ENCODE measurements around the gene DRC7.
"Not testable (repeated sequence)": the region's sequence is repeated elsewhere in the genome, so short reads cannot be mapped to it uniquely, and the experiment has no call there.

The DRC7 gene

GRCh38 chr16:57735755-57736418 is 41.3 kb downstream of the DRC7 start, which contains the start of gene KATNB1:
Gene KATNB1, plus strand, starts transcription at chr16:57735770. Its CDS starts 1,474 bp downstream, at chr16:57737244.
- no peak for DNase-seq (ENCODE audit: low read depth)

- DNase-seq (ENCODE audit: low read depth), result peak; percentile 68
Measured at GRCh38 chr16:57736419-57737351, 42.1 kb downstream of the DRC7 start.

DNA sequence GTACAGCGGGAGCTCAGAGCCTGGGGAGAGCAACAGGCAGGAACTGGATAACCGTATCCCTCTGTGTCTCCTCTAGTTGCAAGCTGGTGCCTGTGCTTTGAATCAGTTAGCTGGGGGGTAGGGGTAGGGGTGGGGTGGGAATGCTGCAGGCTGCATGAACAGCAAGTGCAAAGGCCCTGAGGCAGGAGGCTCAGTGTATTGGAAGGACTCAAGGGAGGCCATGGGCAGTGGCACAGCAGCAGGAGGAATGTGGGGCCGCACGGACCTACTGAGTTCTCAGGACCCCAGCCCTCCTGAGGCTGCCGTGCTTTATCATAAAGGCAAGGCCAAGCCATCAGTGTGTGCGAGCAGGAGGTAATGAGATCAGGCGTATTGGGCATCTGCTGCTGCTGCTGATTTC is 44.2 kb downstream of the DRC7 start:
- DNase-seq (ENCODE audit: low read depth), result no peak

GRCh38 chr16:57739756-57740422 is 45.3 kb downstream of the DRC7 start:
- no peak for DNase-seq (ENCODE audit: low read depth)

DNA sequence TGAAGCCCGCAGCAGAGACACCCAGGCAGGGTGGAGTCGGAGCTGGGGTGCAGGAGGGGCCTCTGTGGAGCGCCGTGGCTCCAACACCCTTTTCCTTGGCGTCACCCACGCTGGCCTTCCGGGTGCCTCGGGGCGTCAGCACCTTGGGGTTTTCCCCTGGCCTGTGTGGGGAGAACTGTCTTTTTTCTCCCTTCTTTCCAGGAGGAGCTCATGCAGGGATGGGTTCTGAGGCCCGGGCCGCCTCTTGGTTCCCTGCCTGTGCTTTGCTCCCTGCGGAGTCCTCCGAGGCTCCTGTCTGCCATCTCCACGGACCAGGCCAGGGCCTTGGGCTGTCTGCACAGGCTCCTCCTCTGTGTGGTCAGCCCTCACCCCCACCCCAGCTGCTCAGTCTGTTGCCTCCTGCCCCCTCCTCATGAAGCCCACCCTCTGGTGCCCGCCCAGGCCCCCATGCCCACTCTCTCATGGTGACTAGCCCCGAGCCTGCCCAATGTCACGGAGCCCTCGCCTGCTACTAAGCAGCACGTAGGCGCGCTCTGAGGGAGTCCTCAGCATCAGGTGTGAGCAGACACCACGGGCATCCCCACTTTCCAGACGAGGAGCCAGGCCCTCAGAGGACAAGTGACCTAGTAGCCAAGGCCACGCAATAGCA is 45.9 kb downstream of the DRC7 start:
- no peak for DNase-seq (ENCODE audit: low read depth)

GRCh38 chr16:57741660-57742191 is 47.1 kb downstream of the DRC7 start:
- DNase-seq (ENCODE audit: low read depth), result no peak

DNA sequence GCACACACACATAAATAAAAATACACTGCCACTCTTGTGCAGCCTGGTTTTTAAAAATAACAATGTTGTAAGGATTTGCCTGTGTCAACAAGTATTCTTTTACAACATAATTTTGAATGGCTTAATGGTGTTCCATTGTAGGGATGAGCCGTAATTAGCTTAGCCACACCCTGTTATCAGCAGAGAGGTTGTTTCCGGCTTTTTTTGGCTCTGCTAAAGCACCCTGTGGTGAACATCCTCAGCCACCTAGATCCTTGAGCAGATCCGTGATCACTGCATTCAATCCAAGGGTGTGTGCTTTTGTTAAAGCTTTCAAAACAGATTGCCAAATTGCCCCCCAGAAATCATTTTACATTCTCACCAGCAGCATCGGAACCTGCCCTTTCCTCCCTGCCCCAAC is 47.9 kb downstream of the DRC7 start:
- DNase-seq (ENCODE audit: low read depth), result no peak

DNA sequence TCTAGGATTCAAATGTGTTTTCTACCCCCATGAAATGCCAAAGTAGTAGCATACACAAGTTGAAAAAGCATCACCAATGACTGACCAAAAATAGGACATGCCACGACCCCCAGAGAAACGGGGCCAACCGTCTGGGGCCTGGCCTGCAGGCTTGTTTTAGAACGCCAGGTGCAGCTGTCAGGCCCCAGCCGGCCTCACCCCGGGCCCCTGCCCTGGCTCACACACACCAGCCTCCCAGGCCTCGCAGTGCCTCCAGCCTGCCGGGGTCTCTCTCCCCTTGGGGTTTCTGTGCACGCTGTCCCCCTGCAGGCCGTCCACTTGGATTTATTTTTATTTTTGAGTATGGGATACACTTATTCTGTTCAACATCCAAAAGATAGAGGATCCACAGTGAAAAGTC is 48.9 kb downstream of the DRC7 start:
- no peak for DNase-seq (ENCODE audit: low read depth)

DNA sequence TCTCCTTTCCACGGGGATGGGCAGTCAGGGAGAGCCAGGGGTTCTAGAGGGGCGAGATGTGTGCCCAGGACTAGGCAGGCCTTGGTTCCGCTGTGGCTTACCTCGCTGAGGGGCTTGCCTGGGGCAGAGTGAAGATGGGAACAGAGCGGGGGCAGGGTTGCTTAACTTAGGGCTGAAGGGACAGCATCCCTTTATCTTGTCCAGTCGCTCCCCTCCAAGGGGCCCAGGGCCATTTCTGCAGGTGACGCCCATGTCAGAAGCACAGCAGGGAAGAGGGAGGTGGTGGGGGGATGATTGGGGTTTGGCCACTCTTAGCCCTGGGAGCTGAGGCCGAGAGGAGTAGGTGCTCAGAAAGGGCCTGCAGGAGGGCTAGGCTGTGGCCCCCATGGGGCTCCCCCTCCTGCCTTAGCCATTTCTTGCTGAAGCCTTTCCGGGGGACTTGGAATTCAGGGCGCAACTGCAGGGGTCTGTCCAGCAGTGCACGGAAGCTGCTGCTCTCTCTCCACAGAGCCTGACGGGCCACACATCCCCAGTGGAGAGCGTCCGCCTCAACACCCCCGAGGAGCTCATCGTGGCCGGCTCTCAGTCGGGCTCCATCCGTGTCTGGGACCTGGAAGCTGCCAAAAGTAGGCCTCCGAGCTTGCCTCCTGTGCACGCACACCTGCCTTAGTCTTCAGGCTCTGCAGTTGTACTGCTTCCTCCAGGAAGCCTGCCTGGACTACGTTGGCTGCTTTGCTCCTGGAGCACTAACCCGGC is 49.5 kb downstream of the DRC7 start:
- DNase-seq (ENCODE audit: low read depth), result no peak

GRCh38 chr16:57744642-57744903 is 50.0 kb downstream of the DRC7 start:
- DNase-seq (ENCODE audit: low read depth), result no peak

GRCh38 chr16:57745768-57746167 is 51.2 kb downstream of the DRC7 start:
- no peak for DNase-seq (ENCODE audit: low read depth)

DNA sequence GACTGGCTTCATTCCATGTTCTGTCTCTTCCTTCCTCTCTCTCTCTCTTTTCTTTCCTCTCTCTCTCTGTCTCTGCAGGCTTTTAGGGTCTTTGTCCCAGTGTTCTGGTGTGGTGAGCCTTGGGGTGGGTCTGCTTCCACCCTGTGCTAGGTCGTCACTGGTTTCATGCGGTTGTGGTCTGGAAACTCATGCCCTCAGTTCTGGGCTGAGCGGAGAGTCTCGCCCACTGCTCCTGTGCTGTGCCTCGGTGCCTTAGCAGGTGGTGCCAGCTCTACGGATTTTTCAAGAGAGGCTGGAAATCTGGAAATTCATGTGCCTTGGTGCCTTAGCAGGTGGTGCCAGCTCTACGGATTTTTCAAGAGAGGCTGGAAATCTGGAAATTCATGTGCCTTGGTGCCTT is 51.7 kb downstream of the DRC7 start:
- DNase-seq (ENCODE audit: low read depth), result not testable (repeated sequence)

DNA sequence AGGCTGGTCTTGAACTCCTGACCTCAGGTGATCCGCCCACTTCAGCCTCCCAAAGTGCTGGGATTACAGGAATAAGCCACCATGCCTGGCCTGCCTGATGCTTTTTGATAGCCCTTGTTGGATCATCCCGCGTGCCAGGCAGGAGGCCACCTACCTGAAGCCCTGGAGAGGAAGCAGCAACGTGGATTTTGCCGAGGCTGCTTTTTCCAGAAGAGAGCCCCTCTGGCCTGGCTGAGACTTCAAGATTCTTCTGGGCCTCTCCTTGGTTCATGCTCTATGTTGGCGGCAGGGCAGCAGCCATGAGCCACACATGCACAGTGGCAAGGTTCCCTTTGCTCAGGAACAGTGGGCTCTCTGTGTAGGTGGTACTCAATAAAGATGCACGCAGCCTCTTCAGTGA is 52.5 kb downstream of the DRC7 start:
- no peak for DNase-seq (ENCODE audit: low read depth)

- no peak for DNase-seq (ENCODE audit: low read depth)
Measured at GRCh38 chr16:57747496-57747895, 52.9 kb downstream of the DRC7 start.

DNA sequence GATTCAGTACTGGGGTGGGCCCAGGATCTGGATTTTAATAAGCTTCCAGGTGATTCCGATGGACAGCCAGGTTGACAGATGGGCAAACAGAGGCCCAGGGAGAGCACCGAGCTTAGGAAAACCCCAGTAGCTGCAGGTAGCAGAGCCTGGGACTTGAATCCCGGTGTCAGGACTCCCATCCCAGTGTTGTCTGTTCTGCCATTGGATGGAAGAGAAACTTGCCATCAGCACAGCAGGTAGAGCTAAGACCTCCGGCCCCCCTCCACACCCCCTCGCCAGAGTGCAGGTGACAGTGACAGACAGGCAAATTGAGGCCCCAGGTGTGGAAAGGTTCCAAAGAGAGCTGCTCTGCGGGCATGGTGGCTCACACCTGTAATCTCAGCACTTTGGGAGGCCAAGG is 53.4 kb downstream of the DRC7 start:
- DNase-seq (ENCODE audit: low read depth), result no peak

DNA sequence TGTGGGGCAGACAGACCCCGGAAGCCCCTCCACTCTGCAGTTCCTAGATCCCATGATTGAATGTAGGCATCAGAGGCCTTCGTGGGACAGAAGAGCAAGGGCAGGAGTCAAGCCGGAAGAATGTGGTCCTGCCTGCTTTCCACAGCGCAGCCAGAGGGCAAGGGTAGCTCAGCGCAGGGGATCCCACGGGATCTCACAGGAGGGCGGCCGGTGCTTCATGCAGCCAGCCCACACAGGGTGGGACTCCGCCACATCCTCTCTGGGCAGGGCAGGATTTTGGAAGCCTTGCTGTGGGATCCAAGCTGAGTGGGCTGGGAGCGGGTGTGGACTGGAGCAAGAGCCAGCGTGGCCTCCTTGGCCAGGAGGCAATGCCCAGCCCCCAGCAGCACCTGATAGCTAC is 54.0 kb downstream of the DRC7 start:
- DNase-seq (ENCODE audit: low read depth), result no peak

DNA sequence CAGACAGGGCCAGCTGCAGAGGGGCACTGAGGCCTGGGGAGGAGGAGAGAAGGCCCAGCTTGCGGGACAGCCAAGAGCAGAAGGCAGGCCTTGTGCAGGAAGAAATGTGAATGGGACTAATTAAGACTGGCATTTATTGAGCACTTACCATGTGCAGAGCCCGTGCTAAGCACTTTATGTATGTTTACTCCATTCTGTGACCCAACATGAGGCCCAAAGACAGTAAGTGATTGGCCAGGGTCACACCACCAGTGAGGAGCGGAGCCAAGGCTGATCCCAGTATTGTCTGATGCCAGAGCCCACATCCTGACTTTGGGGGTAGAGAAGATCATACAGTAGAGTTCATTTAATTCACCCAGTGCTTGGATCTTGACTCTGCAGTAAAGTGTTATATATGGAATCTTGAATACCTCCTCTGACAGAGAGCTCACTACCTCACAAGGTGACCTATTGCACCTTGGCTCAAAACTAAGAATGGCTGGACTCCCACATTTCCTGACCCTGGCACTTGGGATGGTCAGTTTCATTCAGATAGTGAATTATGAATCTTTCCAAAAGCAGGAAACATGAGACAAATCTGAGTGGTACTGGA is 54.6 kb downstream of the DRC7 start:
- no peak for DNase-seq (ENCODE audit: low read depth)

- no peak for DNase-seq (ENCODE audit: low read depth)
Measured at GRCh38 chr16:57749856-57750452, 55.3 kb downstream of the DRC7 start.

- no peak for DNase-seq (ENCODE audit: low read depth)
Measured at GRCh38 chr16:57750796-57751538, 56.4 kb downstream of the DRC7 start.

Measured in fibroblast of gingiva (primary cell).